Hematopoietic multipotent progenitor cell treated with erythropoietin and hydrocortisone succinate and interleukin-3 and kit ligand, for 15 days (in vitro differentiated cells): ENCODE data around the gene ABCG4.
"Not testable (repeated sequence)": the region's sequence is repeated elsewhere in the genome, so short reads cannot be mapped to it uniquely, and the experiment has no call there.

Source experiments
- DNase-seq: peaks from one replicate; pipeline ENCODE4 v3.0.0-alpha.2; 2015; ENCODE audit warnings: low spot score

ABCG4 gene

GRCh38 chr11:119116235-119116594 lies 32.6 kb upstream of the ABCG4 start:
- DNase-seq: no peak

GRCh38 chr11:119116601-119117000 lies 32.3 kb upstream of the ABCG4 start:
- DNase-seq: no peak

GRCh38 chr11:119117004-119117706 lies 31.7 kb upstream of the ABCG4 start:
- DNase-seq: no peak

- no peak for DNase-seq
These were observed 30.6 kb upstream of the ABCG4 start for GRCh38 chr11:119118227-119118626.

GRCh38 chr11:119118946-119119345 lies 29.9 kb upstream of the ABCG4 start:
- DNase-seq: no peak

GRCh38 chr11:119120639-119121007 lies 28.2 kb upstream of the ABCG4 start:
- DNase-seq: no peak

- peak; percentile 99 for DNase-seq
These were observed 27.6 kb upstream of the ABCG4 start, which contains the start of gene HINFP for GRCh38 chr11:119121008-119121810. Gene HINFP (plus strand): TSS chr11:119121580. CDS start chr11:119126945, 5,365 bp downstream.

- DNase-seq: no peak
These were observed 27.1 kb upstream of the ABCG4 start for GRCh38 chr11:119121811-119122124.

GRCh38 chr11:119125821-119126220 lies 23.0 kb upstream of the ABCG4 start:
- no peak for DNase-seq

- DNase-seq: no peak
These were observed 22.1 kb upstream of the ABCG4 start for GRCh38 chr11:119126675-119127268.

- no peak for DNase-seq
These were observed 18.2 kb upstream of the ABCG4 start for GRCh38 chr11:119130662-119131061.

- peak; percentile 37 for DNase-seq
These were observed 14.4 kb upstream of the ABCG4 start for GRCh38 chr11:119134389-119134978.

- DNase-seq: not testable (repeated sequence)
These were observed 9.6 kb upstream of the ABCG4 start for GRCh38 chr11:119139276-119139675.

GRCh38 chr11:119144825-119145486 lies 3.9 kb upstream of the ABCG4 start:
- DNase-seq: peak; percentile 60

- DNase-seq: no peak
These were observed 3.3 kb upstream of the ABCG4 start for GRCh38 chr11:119145551-119145950.

- DNase-seq: no peak
These were observed 1.1 kb upstream of the ABCG4 start for GRCh38 chr11:119147604-119148333.

- no peak for DNase-seq
These were observed 183 bp upstream of the ABCG4 start for GRCh38 chr11:119148720-119149017.

GRCh38 chr11:119149786-119150275 lies 979 bp downstream of the ABCG4 start:
- DNase-seq: no peak

GRCh38 chr11:119152043-119152442 lies 3.2 kb downstream of the ABCG4 start:
- DNase-seq: no peak

- no peak for DNase-seq
These were observed 3.8 kb downstream of the ABCG4 start for GRCh38 chr11:119152604-119153003.

GRCh38 chr11:119153049-119153818 lies 4.4 kb downstream of the ABCG4 start:
- DNase-seq: no peak
